Stimulated activated CD4-positive, alpha-beta T cell treated with anti-CD3 and anti-CD28 coated beads, Interleukin-2, amount 100 ng/mL, for 48 hours (primary cell): ENCODE data around the gene CEP350.
"Not testable (repeated sequence)": the region's sequence is repeated elsewhere in the genome, so short reads cannot be mapped to it uniquely, and the experiment has no call there.

Experiments
- DNase-seq, 2 donors: peaks; one replicate each; pipeline ENCODE4 v3.0.0-alpha.2; 2020

Gene CEP350

GRCh38 chr1:179951383-179952144 lies 3.0 kb upstream of the CEP350 start:
- DNase-seq = no peak

DNA sequence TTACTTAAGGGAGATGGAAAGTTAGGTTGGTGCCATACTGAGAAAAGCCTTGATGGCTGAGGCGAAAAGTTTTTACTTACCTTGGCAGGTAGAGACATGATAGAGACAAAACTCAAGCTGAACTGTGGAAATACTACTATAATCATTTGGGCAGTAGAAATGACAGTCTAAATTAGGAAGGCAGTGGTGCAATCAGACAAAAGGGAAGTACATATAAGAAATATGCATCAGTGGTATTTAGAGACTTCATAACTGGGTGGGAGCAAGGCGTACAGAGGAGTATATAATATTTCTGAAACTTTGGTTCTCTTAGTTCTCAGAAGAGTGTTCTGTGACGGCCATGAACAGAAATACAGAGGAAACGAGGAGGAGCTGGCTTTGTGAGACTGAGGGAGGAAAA lies 2.4 kb upstream of the CEP350 start:
- no peak for DNase-seq

DNA sequence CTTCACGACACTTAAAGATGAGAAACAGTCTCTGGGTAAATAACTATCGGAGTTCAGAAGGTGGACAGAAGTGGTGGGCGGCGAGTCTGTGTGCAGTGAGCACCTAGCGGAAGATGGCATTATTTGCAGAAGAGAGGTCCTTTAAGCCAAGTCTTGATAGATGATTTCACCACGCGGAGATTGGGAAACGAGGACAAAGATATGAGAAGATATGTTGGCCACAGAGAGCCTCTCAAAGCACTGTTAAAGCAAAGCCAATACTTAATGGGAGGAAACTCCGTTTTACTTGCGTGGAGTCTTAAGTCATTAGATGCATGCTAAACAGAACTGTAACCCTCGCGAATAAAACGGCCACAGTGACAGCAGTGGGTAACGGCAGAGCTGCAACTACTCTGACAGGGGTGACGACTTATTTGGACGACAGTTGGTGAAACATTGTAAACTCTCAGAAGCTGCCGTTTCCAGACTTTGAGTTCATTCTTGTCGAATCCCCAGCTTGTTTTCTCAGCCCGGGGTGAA lies 577 bp upstream of the CEP350 start:
- peak; percentile 32 to 38 for DNase-seq

GRCh38 chr1:179955287-179955680 lies 674 bp downstream of the CEP350 start:
- no peak for DNase-seq

GRCh38 chr1:179955731-179956130 lies 1.1 kb downstream of the CEP350 start:
- no peak for DNase-seq

GRCh38 chr1:179958359-179958758 lies 3.7 kb downstream of the CEP350 start:
- DNase-seq = no peak

DNA sequence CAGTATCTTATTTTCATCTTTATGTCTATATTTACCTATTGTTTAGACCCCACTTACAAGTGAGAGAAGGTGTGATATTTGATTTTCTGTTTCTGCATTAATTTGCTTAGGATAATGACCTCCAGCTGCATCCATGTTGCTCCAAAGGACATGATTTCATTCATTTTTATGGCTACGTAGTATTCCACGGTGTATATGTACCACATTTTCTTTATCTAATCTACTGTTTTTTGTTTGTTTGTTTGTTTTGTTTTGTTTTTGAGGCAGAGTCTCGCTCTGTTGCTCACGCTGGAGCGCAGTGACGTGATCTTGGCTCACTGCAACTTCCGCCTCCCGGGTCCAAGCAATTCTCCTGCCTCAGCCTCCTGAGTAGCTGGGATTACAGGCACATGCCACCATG lies 7.6 kb downstream of the CEP350 start:
- not testable (repeated sequence) for DNase-seq

GRCh38 chr1:179966551-179966950 lies 11.9 kb downstream of the CEP350 start:
- no peak for DNase-seq

- no peak for DNase-seq
Observed at GRCh38 chr1:179968284-179968993, 13.8 kb downstream of the CEP350 start.

- no peak for DNase-seq
Observed at GRCh38 chr1:179968994-179969919, 14.6 kb downstream of the CEP350 start.

GRCh38 chr1:179969962-179970361 lies 15.4 kb downstream of the CEP350 start:
- DNase-seq = no peak

DNA sequence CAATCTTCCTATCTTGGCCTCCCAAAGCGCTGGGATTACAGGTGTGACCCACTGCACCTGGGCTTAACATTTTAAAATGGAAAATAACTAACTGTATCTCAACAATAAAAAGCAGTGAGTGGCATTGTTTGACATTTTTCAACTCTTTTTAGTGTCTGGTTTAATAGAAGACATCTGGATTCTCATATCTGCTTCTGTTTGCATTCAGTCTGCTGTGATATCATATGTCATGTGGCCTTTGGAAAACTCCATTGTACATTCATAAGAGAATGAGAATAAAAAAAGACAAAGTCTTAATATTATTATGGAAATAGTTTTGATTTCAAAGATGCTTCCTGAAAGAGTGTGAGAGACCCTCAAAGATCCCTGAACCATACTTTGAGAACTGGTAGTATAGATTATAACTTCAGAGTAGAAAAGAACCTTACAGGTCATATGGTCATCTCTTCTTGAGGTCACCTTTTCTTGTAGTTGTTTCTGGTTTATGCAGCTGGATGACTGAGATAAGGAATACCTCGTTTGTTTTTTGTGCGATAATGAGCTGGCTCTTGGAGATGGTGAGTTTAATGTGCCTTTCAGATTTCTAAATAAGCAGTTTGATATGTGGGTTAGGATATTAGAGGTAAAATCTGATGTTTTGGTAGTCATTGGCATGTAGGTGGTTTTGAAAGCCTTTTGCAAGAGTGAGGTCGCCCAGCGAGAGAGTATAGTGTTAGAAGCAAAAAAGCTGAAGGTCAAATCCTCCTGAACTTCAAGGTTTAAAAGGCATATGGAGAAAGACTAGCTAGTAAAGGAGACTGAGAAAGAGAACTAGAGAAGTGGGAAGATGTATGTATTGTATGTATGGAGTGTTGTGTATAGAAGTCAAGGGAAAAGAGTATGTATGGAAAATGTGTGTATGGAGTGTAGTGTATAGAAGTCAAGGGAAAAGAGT lies 17.2 kb downstream of the CEP350 start:
- DNase-seq = no peak

- DNase-seq = no peak
Observed at GRCh38 chr1:179973198-179974110, 18.8 kb downstream of the CEP350 start.

GRCh38 chr1:179976970-179977651 lies 22.5 kb downstream of the CEP350 start:
- DNase-seq = no peak

GRCh38 chr1:179978199-179979079 lies 23.8 kb downstream of the CEP350 start:
- DNase-seq = no peak

DNA sequence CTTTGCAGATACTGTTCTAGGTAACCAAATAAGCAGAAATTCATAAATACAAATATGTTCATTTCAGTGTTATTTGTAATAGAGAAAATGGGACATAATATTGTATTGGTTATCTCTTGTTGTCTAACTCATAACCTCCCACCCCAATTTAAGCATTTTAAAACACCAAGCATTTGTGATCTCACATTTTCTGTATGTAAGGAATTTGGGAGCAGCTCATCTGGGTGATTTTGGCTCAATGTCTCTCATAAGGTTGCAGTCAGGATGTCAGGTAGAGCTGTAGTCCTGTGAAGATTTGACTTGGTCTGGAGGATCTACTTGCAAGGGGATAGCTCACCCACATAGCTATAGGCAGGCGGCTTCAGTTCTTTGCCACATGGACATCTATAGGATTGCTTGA lies 29.5 kb downstream of the CEP350 start:
- no peak for DNase-seq

GRCh38 chr1:179984942-179985341 lies 30.3 kb downstream of the CEP350 start:
- no peak for DNase-seq

DNA sequence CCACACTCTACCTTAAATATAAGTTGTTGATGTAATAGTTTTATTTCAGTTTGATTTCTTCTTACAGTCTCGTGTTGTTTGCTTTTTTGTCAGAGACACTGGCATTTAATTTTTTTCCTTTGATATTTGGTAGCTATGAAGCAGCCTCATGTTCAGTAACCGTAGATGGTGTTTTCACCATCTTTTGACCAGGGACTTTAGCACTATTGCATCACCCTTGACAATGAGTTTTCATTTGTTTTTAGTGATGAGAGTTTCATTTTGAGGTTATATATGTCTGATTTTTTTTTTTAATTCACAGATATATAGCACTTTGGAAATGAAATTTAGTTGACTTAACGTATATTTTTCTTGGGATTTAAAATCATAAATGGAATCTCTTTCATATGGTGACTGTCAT lies 36.2 kb downstream of the CEP350 start:
- no peak for DNase-seq

- DNase-seq = no peak
Observed at GRCh38 chr1:179995576-179995975, 41.0 kb downstream of the CEP350 start.
